IMR-90 (cell line): ENCODE measurements around the gene TNRC6C. TPM values are rescaled to one million over a fixed set of nuclear protein-coding genes. Genes with fewer than 3 reads are reported as not detected.
A peak's percentile ranks its signal among the peaks of the same experiment; 100 is the strongest.

Experiments
- ATAC-seq: fragments of 200-7000 bp; cut with Tn5 transposase; 2 replicates; pipeline ENCODE4 v1.9.1; 2020; ENCODE audit warnings: low read depth, mild to moderate bottlenecking, moderate library complexity
- BruUV-seq: library from RNA; stranded (reverse); fragments of 400-500 nt; replicated peaks from 2 replicates; lab custom pipeline; 2021; lab: Mats Ljungman, UMichigan
- CTCF ChIA-PET: fragments of 300-600 bp; formaldehyde crosslinking; extraction: SDS; loops from one replicate; lab custom pipeline; 2021; ENCODE audit warnings: antibody characterized with exemption; lab: Yijun Ruan, JAX
- POLR2A ChIA-PET: fragments of 300-600 bp; sonication (Branson Sonifier 250); formaldehyde crosslinking; loops from one replicate; lab custom pipeline; 2022; ENCODE audit warnings: antibody characterized with exemption; ENCODE audit not compliant: unreplicated experiment; lab: Charles Lee
- DNase-seq: peaks from one replicate; pipeline ENCODE4 v3.0.0; 2013
- H2AFZ ChIP-seq: replicated peaks from 2 replicates; pipeline ENCODE3; 2013; ENCODE audit warnings: low read length, mild to moderate bottlenecking; ENCODE audit not compliant: poor library complexity
- H2AK5ac ChIP-seq: 2 replicates; pipeline ENCODE4 v1.6.1; 2013; ENCODE audit warnings: low read depth, low read length, inconsistent platforms
- H2AK9ac ChIP-seq: replicated peaks from 2 replicates; pipeline ENCODE3; 2013; ENCODE audit warnings: mild to moderate bottlenecking, low read depth, low read length, moderate library complexity; ENCODE audit not compliant: poor library complexity
- H2BK120ac ChIP-seq: 2 replicates; pipeline ENCODE4 v1.6.1; 2013; ENCODE audit warnings: low read depth, low read length, inconsistent platforms
- H2BK15ac ChIP-seq: 3 replicates; pipeline ENCODE4 v1.6.1; 2013; ENCODE audit warnings: low read depth, low read length, inconsistent platforms
- H2BK20ac ChIP-seq: 2 replicates; pipeline ENCODE4 v1.6.1; 2013; ENCODE audit warnings: low read depth, mild to moderate bottlenecking, inconsistent platforms, low read length, moderate library complexity
- H2BK5ac ChIP-seq: 2 replicates; pipeline ENCODE4 v1.6.1; 2013; ENCODE audit warnings: mild to moderate bottlenecking, low read depth, low read length, inconsistent platforms; ENCODE audit not compliant: poor library complexity, severe bottlenecking
- H3K14ac ChIP-seq: replicated peaks from 2 replicates; pipeline ENCODE4 v1.6.1; 2013; ENCODE audit warnings: low read depth, low read length, inconsistent platforms
- H3K18ac ChIP-seq: 2 replicates; pipeline ENCODE4 v1.6.1; 2013; ENCODE audit warnings: low read depth, low read length, control low read depth
- H3K23ac ChIP-seq: 2 replicates; pipeline ENCODE4 v1.6.1; 2013; ENCODE audit warnings: low read depth, low read length, inconsistent platforms
- H3K27ac ChIP-seq: 2 replicates; pipeline ENCODE4 v1.5.1; 2013; ENCODE audit warnings: mild to moderate bottlenecking, control low read depth, low read length; ENCODE audit not compliant: insufficient read depth
- H3K27me3 ChIP-seq: 2 replicates; pipeline ENCODE4 v1.6.1; 2013; ENCODE audit warnings: low read length; ENCODE audit not compliant: control insufficient read depth, insufficient read depth
- H3K36me3 ChIP-seq: 2 replicates; pipeline ENCODE4 v1.6.1; 2013; ENCODE audit warnings: low read length, mixed read lengths; ENCODE audit not compliant: control insufficient read depth, insufficient read depth
- H3K4ac ChIP-seq: 2 replicates; pipeline ENCODE4 v1.6.1; 2013; ENCODE audit warnings: low read depth, low read length, inconsistent platforms
- H3K4me1 ChIP-seq: 2 replicates; pipeline ENCODE4 v1.6.1; 2013; ENCODE audit warnings: low read length, mixed read lengths; ENCODE audit not compliant: control insufficient read depth, insufficient read depth
- H3K4me2 ChIP-seq: 2 replicates; pipeline ENCODE4 v1.6.1; 2013; ENCODE audit warnings: low read depth, mild to moderate bottlenecking, control low read depth, low read length, moderate library complexity
- H3K4me3 ChIP-seq: 2 replicates; pipeline ENCODE4 v1.5.1; 2013; ENCODE audit warnings: low read depth, mild to moderate bottlenecking, control low read depth, low read length, moderate library complexity; ENCODE audit not compliant: insufficient read depth
- H3K56ac ChIP-seq: 2 replicates; pipeline ENCODE4 v1.6.1; 2013; ENCODE audit warnings: low read length, inconsistent platforms; ENCODE audit not compliant: insufficient read depth; ENCODE audit errors: extremely low read depth
- H3K79me1 ChIP-seq, 2 experiments: 2 replicates each; pipeline ENCODE4 v1.6.1; 2013; ENCODE audit warnings: low read length in 2 of 2, inconsistent platforms in 1 of 2, low read depth in 1 of 2
- H3K9ac ChIP-seq: 2 replicates; pipeline ENCODE4 v1.6.1; 2013; ENCODE audit warnings: low read depth, low read length, control low read depth
- H3K9me1 ChIP-seq: 2 replicates; pipeline ENCODE4 v1.6.1; 2013; ENCODE audit warnings: low read length, inconsistent platforms; ENCODE audit not compliant: insufficient read depth
- H3K9me3 ChIP-seq: 2 replicates; pipeline ENCODE4 v1.6.1; 2013; ENCODE audit warnings: low read length; ENCODE audit not compliant: control insufficient read depth, insufficient read depth
- H4K20me1 ChIP-seq: 2 replicates; pipeline ENCODE4 v1.6.1; 2013; ENCODE audit warnings: low read length, inconsistent platforms; ENCODE audit not compliant: insufficient read depth
- H4K5ac ChIP-seq: 2 replicates; pipeline ENCODE4 v1.6.1; 2013; ENCODE audit warnings: mild to moderate bottlenecking, low read depth, low read length, control low read depth
- H4K8ac ChIP-seq, 2 experiments: 2 replicates each; pipeline ENCODE4 v1.6.1; 2013; ENCODE audit warnings: low read depth in 2 of 2, low read length in 2 of 2, control low read depth in 1 of 2, inconsistent platforms in 1 of 2
- H4K91ac ChIP-seq: 2 replicates; pipeline ENCODE4 v1.6.1; 2013; ENCODE audit warnings: low read depth, low read length, inconsistent platforms; ENCODE audit not compliant: insufficient read depth
- CHD1 ChIP-seq: IDR thresholded peaks from 2 replicates; pipeline ENCODE4 v1.6.1; 2012; ENCODE audit warnings: low read depth, low read length, improper control_type of control experiment
- CTCF ChIP-seq: conservative IDR thresholded peaks from 2 replicates; pipeline ENCODE4 v1.5.1; 2012; ENCODE audit warnings: mild to moderate bottlenecking, low read depth, low read length, improper control_type of control experiment
- WGBS, 2 experiments: methylation state at CpG; one replicate each; pipeline versions ENCODE4 v1.1.5 to v1.1.7; 2013; ENCODE audit warnings: missing lambda C conversion rate in 2 of 2; ENCODE audit not compliant: insufficient read length in 1 of 2; ENCODE audit errors: extremely low coverage in 2 of 2; 5-methylcytosine and 5-hydroxymethylcytosine counted together
- dilution Hi-C: fragments of 300-500 bp; cut with HindIII; formaldehyde crosslinking; loops from one replicate; pipeline ENCODE4 v1.14.3; 2018; ENCODE audit warnings: low sequenced_read_pairs; ENCODE audit not compliant: unreplicated experiment
- in situ Hi-C: fragments of 300-500 bp; cut with MboI; formaldehyde crosslinking; loops from 3 replicates; pipeline ENCODE4 v1.14.3; 2019; ENCODE audit warnings: low sequenced_read_pairs, inconsistent platforms, mixed read lengths
- intact Hi-C: fragments of 100-400 bp; cut with micrococcal nuclease; formaldehyde crosslinking; loops from 2 replicates; pipeline ENCODE4 v1.10.0; 2022
- polyA plus RNA-seq, 3 experiments: library from polyadenylated mRNA; depleted of rRNA; stranded (reverse); fragments of >200 nt; gene quantifications; 2 replicates each; pipeline ENCODE4 v1.2.3, GENCODE V29; 2012; ENCODE audit warnings: low replicate concordance in 1 of 3
- total RNA-seq: library from RNA; depleted of rRNA; stranded (reverse); fragments of >200 nt; gene quantifications from 2 replicates; pipeline ENCODE4 v1.2.3, GENCODE V29; 2012

The TNRC6C gene
- total and polyA plus RNA-seq, 2 of the 4 experiments (the other 2 are of a cell fraction) = 1.6 to 2.7 TPM

- Histone ChIP-seq H3K9me3 (no peaks in the 10 kb centered on the region), H2BK120ac (no peak within 1 kb of the TSS), H3K23ac (no peak within 1 kb of the TSS), H2AFZ (peak within 1 kb of the TSS; percentile 14), H3K79me1 (no peaks in the 10 kb centered on the region), H3K27me3 (peaks cover 84% of the 10 kb centered on the region), H3K18ac (no peak within 1 kb of the TSS), H2AK9ac (no peak within 1 kb of the TSS), H3K4me3 (no peak within 1 kb of the TSS), H3K4me2 (no peak within 1 kb of the TSS), H3K9ac (no peak within 1 kb of the TSS), H2BK20ac (no peak within 1 kb of the TSS), H4K20me1 (no peaks in the 10 kb centered on the region; the same call in 1 of the 2 replicates), H2BK5ac (no peak within 1 kb of the TSS), H4K91ac (no peak within 1 kb of the TSS), H4K5ac (no peak within 1 kb of the TSS), H3K56ac (no peak within 1 kb of the TSS), H3K4ac (no peak within 1 kb of the TSS), H4K8ac (no peak within 1 kb of the TSS), H3K9me1 (no peaks in the 10 kb centered on the region), H2BK15ac (no peak within 1 kb of the TSS), H3K36me3 (no peaks in the 10 kb centered on the region), H3K27ac (no peak within 1 kb of the TSS), H3K4me1 (peaks cover 2% of the 10 kb centered on the region; the same call in 1 of the 2 replicates), H3K14ac (no peak within 1 kb of the TSS), H2AK5ac (no peak within 1 kb of the TSS)
- 83% methylated on average over 7 of the region's 10 CpGs; no CpG with 5 or more reads in 1 of the 2 experiments for WGBS, 2 experiments
- ChIA-PET POLR2A (no interaction called here), CTCF (no interaction called here)
- ATAC-seq = no peak
- no peak for TF ChIP-seq CTCF
- no peak for TF ChIP-seq CHD1
- intact Hi-C loops (no loop called here), dilution Hi-C loops (no loop called here), in situ Hi-C loops (no loop called here)
- DNase-seq = no peak
- BruUV-seq = no TSS peak
Measured at GRCh38 chr17:78130437-78131101, 172.1 kb downstream of the TNRC6C start, which contains the start of gene TMC8. Gene TMC8, plus strand, starts transcription at chr17:78130771. Its CDS starts 818 bp downstream, at chr17:78131589.
